ENCODE data around the gene ZNF12.
"Not testable (repeated sequence)": the region's sequence is repeated elsewhere in the genome, so short reads cannot be mapped to it uniquely, and the experiment has no call there.

The ZNF12 gene

GRCh38 chr7:6691103-6691502 lies 15.6 kb downstream of the ZNF12 start:
- no peak for DNase-seq

GRCh38 chr7:6680146-6680545 lies 26.6 kb downstream of the ZNF12 start:
- DNase-seq: no peak

- DNase-seq: no peak
Measured at GRCh38 chr7:6675807-6676405, 30.8 kb downstream of the ZNF12 start.

GRCh38 chr7:6670851-6671250 lies 35.9 kb downstream of the ZNF12 start:
- not testable (repeated sequence) for DNase-seq

GRCh38 chr7:6658618-6659345 lies 48.0 kb downstream of the ZNF12 start:
- no peak for DNase-seq

GRCh38 chr7:6656413-6656812 lies 50.3 kb downstream of the ZNF12 start:
- no peak for DNase-seq

- DNase-seq: no peak
Measured at GRCh38 chr7:6655636-6656385, 50.9 kb downstream of the ZNF12 start.

- no peak for DNase-seq
Measured at GRCh38 chr7:6654842-6655610, 51.7 kb downstream of the ZNF12 start.

GRCh38 chr7:6654113-6654841 lies 52.5 kb downstream of the ZNF12 start:
- no peak for DNase-seq

GRCh38 chr7:6653071-6654003 lies 53.4 kb downstream of the ZNF12 start:
- no peak for DNase-seq

- no peak for DNase-seq
Measured at GRCh38 chr7:6652446-6653011, 54.2 kb downstream of the ZNF12 start.

- no peak for DNase-seq
Measured at GRCh38 chr7:6651851-6652445, 54.8 kb downstream of the ZNF12 start.

GRCh38 chr7:6650521-6651011 lies 56.2 kb downstream of the ZNF12 start:
- no peak for DNase-seq

- no peak for DNase-seq
Measured at GRCh38 chr7:6650086-6650485, 56.7 kb downstream of the ZNF12 start.

- no peak for DNase-seq
Measured at GRCh38 chr7:6649241-6649961, 57.3 kb downstream of the ZNF12 start.

GRCh38 chr7:6648815-6649104 lies 58.0 kb downstream of the ZNF12 start:
- DNase-seq: no peak

GRCh38 chr7:6648066-6648814 lies 58.5 kb downstream of the ZNF12 start:
- DNase-seq: no peak

GRCh38 chr7:6647541-6647940 lies 59.2 kb downstream of the ZNF12 start:
- no peak for DNase-seq

GRCh38 chr7:6647080-6647479 lies 59.7 kb downstream of the ZNF12 start:
- DNase-seq: no peak
